ENCODE data around the gene MMP15.
"Not testable (repeated sequence)": the region's sequence is repeated elsewhere in the genome, so short reads cannot be mapped to it uniquely, and the experiment has no call there.

Gene MMP15

GRCh38 chr16:58025351-58026138 is at the start of gene MMP15:
Gene MMP15, plus strand, starts transcription at chr16:58025754. Its CDS starts 597 bp downstream, at chr16:58026351.
- peak; percentile 61 for DNase-seq

DNA sequence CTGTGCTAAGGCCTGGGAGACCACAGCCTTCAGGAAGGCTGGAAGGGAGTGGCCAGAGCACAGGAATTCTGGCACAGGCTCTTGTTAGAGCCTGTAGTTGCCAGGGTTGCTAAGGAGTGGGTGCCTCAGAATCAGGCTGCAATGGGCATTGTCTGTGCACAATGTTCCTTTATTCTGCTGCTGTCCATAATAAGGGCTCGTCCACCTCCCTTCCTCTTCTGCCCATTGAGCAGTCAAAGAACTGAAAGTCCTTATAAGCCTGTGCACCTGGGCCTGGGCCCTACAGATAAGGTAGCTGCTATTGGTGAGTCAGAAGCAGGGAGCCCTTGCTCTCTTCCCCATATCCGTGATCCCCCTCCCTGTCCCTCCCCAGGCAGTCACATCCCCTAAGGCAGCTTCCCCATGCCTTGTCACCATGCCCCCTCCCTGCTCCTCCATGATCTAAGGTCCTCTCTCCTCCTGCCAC is 49.2 kb upstream of the MMP15 start:
- no peak for DNase-seq

GRCh38 chr16:57977418-57978069 is 48.0 kb upstream of the MMP15 start:
- DNase-seq: no peak

DNA sequence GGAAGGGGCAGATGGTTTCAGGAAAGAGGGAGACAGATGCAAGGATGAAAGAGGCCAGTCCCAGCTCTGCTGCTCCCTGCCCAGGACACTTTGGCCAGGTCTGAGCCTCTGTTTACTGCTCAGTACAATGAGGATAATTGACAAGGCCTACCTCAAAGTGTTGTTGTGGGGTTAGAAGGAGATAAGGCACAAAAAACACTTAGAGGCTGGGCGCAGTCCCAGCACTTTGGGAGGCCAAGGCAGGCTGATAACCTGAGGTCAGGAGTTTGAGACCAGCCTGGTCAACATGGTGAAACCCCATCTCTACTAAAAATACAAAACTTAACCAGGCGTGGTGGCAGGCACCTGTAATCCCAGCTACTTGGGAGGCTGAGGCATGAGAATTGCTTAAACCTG is 47.5 kb upstream of the MMP15 start:
- DNase-seq: not testable (repeated sequence)

DNA sequence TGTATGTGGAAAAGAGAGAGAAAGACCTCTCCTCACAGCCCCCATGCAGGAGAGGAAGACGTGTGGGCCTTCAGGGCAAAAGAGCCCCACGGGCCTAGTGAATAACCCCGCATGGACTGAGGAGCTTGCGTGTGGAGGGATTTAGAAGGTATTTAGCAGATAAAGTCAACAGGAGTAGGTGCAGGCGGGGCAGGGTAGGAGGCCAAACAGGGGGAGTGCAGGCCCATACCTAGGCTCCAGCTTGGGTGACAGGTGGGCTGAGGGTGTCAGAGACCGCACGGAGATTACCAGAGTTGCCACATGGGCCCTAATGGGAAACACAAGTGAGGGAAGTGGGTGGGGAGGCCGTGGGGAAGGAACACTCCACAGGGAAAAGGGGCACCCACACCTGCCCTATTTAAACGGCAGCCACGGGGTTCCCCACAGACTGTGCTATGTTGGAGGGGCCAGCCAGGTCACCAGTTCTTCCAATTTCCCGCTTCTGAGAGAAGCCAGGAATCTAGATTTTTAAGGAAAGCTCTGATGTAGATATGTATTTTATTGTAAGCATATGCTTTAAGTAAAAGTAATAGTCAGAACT is 46.5 kb upstream of the MMP15 start:
- DNase-seq: no peak

DNA sequence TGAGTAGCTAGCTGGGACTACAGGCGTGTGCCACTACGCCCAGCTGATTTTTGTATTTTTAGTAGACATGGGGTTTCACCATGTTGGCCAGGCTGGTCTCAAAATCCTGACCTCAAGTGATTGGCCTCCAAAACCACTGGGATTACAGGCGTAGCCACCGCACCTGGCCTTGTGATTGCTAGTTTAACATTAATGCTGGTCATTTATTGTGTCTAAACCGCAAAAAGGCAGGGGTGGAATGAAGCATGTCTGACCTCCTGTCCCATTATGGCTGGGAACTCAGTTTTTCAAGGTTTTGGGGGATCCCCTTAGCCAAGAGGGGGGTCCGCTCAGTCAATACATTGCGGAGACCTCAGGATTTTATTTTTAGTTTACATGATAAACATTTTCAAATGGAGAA is 43.9 kb upstream of the MMP15 start:
- no peak for DNase-seq

- DNase-seq: no peak
Observed at GRCh38 chr16:57982385-57982784, 43.2 kb upstream of the MMP15 start.

- peak; percentile 91 for DNase-seq
Observed at GRCh38 chr16:57984443-57985203, 40.9 kb upstream of the MMP15 start.

DNA sequence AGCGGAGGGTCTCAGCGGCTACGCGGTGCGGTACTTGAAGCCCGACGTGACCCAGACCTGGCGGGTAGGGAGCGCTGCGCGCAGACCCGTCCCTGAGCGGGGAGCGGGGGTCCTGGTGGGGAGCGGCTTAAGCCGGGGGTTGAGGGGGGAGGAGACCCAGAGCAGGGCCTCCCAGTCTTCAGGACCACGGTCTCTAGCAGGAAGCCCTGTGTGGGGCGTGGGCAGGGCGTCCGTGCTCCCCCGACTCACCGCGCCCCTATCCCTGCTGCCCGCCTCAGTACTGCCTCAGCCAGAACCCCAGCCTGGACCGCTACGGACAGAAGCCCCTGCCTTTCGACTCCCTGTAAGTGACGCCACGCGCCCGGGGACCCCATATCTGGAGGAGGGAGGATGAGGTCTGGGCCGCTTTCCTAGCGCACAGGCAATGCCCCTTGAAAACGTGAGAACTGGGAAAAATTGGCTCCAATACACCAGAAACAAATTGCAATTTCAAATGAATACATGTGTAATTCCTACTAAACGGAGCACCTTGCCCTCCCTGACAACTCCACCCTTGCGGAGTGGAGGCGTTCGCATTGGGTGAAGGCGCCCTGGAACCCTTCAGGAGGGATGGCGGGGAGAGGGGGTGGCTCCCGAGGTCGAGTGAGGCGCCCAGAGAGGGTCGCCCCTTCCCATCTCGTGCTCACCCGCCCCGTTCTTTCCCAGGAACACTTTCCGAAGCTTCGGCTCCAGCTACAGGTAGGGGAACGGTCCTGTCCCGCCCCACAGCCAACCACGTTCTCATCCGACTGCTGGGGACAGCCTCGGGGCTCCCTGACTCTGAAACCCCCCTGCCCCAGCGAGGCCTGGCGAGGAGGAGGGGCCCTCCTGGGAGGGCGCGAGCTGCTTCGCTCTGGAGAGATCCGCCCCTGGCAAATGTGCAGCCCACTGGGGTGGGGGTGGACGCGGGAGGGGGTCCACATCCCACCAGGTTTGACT is 40.1 kb upstream of the MMP15 start:
- DNase-seq: no peak

- DNase-seq: no peak
Observed at GRCh38 chr16:57986196-57986595, 39.4 kb upstream of the MMP15 start.

- DNase-seq: no peak
Observed at GRCh38 chr16:57987441-57988177, 37.9 kb upstream of the MMP15 start.

- DNase-seq: no peak
Observed at GRCh38 chr16:57988929-57989328, 36.6 kb upstream of the MMP15 start.

DNA sequence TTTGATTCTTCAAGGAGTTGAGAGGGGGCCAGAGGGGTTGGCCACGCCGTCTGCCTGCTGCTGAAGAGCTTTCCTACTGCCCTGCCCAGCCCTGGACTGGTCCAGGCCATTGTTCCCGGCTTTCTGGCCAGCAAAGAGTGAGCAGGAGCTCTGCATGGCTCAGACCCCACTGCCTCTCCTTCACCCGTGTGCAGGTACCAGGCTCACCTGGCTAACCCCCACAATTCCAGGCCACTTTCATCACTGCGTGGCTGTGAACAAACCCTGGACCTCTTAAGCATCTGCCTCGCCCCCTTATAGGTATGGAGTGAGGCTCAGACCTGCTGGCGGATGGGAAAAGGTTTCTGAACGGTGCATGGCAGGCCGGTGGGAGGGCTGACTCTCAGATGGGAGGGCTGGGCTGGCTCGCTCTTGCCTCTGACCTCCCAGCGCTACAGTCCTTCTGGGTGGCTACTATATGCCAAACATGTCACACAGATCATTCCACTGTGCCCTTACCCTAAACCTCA is 33.9 kb upstream of the MMP15 start:
- DNase-seq: no peak

GRCh38 chr16:57992084-57992483 is 33.5 kb upstream of the MMP15 start:
- no peak for DNase-seq

- DNase-seq: no peak
Observed at GRCh38 chr16:57993438-57993837, 32.1 kb upstream of the MMP15 start.

DNA sequence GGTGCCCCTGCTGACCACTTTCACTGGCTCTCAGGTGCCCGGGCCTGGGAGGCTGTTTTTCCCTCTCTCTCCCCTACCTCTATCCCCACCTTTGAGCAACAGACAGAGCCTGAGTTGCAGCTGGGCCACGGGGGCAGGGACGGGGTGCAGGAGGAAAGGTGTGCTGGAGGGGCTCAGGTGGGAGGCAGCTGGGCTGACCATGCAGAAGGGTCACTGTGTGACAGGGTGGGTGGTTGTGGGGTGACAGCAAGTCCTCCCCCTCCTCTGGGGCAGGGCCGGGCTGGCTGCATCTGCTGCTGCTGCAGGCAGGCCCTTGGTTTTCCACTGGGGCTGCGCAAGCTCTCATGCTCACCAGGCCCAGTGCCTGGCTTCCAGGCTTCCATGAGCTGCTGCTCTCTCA is 31.7 kb upstream of the MMP15 start:
- DNase-seq: no peak

GRCh38 chr16:57994361-57994760 is 31.2 kb upstream of the MMP15 start:
- no peak for DNase-seq

DNA sequence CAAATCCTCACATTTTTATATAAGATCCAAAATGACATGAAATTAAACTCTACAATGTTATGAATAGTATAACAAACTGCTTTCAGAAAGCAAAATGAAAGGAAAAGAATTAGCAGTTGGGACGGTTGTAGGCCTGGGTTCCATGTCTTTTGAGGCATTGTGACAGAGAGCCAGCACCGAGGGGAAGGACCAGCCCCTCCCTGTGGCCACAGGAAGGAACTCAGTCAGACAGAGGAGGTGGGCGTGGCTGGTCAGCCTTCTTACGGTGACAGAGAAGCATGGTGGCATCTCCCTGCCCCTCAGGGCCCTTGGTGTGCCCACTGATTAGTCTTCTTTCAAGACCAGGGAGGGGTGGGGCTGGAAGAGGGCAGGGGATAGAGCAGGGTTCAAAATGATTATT is 30.8 kb upstream of the MMP15 start:
- DNase-seq: peak; percentile 53

- DNase-seq: no peak
Observed at GRCh38 chr16:57995721-57996405, 29.7 kb upstream of the MMP15 start.

GRCh38 chr16:57996406-57997175 is 29.0 kb upstream of the MMP15 start:
- no peak for DNase-seq
